HG02763 (cell line): ENCODE measurements around the gene TDRD1.

Experiments used
- ATAC-seq: cut with Tn5 transposase; IDR thresholded peaks from one replicate; pipeline ENCODE4 v1.9.1; 2021; ENCODE audit warnings: mild to moderate bottlenecking, moderate library complexity; ENCODE audit not compliant: unreplicated experiment

Gene TDRD1

GRCh38 chr10:114173921-114174694 lies 5.0 kb upstream of the TDRD1 start, which contains the start of gene CCDC186:
CCDC186 (minus strand) TSS chr10:114174203; CDS start chr10:114163268, 10,935 bp downstream.
- ATAC-seq = peak; percentile 99

GRCh38 chr10:114174695-114175188 lies 4.4 kb upstream of the TDRD1 start:
- ATAC-seq = peak; percentile 7

GRCh38 chr10:114175667-114176066 lies 3.5 kb upstream of the TDRD1 start:
- no peak for ATAC-seq

- ATAC-seq = no peak
These were observed 2.6 kb upstream of the TDRD1 start for GRCh38 chr10:114176511-114176910.

GRCh38 chr10:114179747-114180146 lies 594 bp downstream of the TDRD1 start:
- no peak for ATAC-seq

- no peak for ATAC-seq
These were observed 1.8 kb downstream of the TDRD1 start for GRCh38 chr10:114180937-114181336.

- no peak for ATAC-seq
These were observed 2.8 kb downstream of the TDRD1 start for GRCh38 chr10:114181971-114182370.

GRCh38 chr10:114183563-114183962 lies 4.4 kb downstream of the TDRD1 start:
- ATAC-seq = no peak

GRCh38 chr10:114184276-114184675 lies 5.1 kb downstream of the TDRD1 start:
- no peak for ATAC-seq

- ATAC-seq = no peak
These were observed 8.8 kb downstream of the TDRD1 start for GRCh38 chr10:114188001-114188400.

GRCh38 chr10:114188900-114189299 lies 9.7 kb downstream of the TDRD1 start:
- ATAC-seq = no peak

- ATAC-seq = no peak
These were observed 10.5 kb downstream of the TDRD1 start for GRCh38 chr10:114189700-114190099.

- no peak for ATAC-seq
These were observed 15.9 kb downstream of the TDRD1 start for GRCh38 chr10:114195079-114195478.

- ATAC-seq = no peak
These were observed 20.1 kb downstream of the TDRD1 start for GRCh38 chr10:114199239-114199638.

GRCh38 chr10:114202812-114203211 lies 23.7 kb downstream of the TDRD1 start:
- no peak for ATAC-seq

- ATAC-seq = no peak
These were observed 27.7 kb downstream of the TDRD1 start for GRCh38 chr10:114206902-114207301.

GRCh38 chr10:114207349-114207748 lies 28.2 kb downstream of the TDRD1 start:
- no peak for ATAC-seq

- no peak for ATAC-seq
These were observed 29.2 kb downstream of the TDRD1 start for GRCh38 chr10:114208351-114208750.

- ATAC-seq = no peak
These were observed 33.0 kb downstream of the TDRD1 start for GRCh38 chr10:114212153-114212552.

GRCh38 chr10:114215033-114215432 lies 35.9 kb downstream of the TDRD1 start:
- no peak for ATAC-seq

- no peak for ATAC-seq
These were observed 41.1 kb downstream of the TDRD1 start for GRCh38 chr10:114220281-114220680.

- ATAC-seq = no peak
These were observed 42.1 kb downstream of the TDRD1 start for GRCh38 chr10:114221235-114221634.

GRCh38 chr10:114223066-114223465 lies 43.9 kb downstream of the TDRD1 start:
- ATAC-seq = no peak
